ENCODE measurements around the gene FARP2.

The FARP2 gene

GRCh38 chr2:241532733-241533601 lies 176.9 kb downstream of the FARP2 start:
- no peak for DNase-seq (ENCODE audit: low spot score)

DNA sequence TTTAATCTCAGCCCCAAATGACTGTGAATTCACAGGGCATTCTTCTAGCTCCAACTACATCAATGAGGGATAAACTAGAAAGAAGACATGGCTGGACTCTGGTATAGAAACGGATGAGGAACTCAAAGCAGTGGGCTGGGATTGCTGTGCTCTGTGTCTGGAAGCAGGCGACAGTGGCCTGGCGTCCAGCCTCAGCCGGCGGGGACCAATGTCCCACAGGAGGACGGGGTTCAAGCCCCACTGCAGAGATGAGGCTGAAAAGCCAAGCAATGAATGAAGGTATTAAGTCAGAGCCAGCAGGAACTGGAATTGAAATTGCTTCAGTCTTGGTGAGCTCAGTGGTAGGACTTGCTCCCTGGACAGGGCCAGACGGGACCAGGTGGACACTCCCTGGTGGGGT lies 178.2 kb downstream of the FARP2 start:
- DNase-seq (ENCODE audit: low spot score): no peak

GRCh38 chr2:241534701-241535375 lies 178.8 kb downstream of the FARP2 start:
- DNase-seq (ENCODE audit: low spot score): no peak

- DNase-seq (ENCODE audit: low spot score): no peak
Measured at GRCh38 chr2:241535871-241536655, 180.0 kb downstream of the FARP2 start.

DNA sequence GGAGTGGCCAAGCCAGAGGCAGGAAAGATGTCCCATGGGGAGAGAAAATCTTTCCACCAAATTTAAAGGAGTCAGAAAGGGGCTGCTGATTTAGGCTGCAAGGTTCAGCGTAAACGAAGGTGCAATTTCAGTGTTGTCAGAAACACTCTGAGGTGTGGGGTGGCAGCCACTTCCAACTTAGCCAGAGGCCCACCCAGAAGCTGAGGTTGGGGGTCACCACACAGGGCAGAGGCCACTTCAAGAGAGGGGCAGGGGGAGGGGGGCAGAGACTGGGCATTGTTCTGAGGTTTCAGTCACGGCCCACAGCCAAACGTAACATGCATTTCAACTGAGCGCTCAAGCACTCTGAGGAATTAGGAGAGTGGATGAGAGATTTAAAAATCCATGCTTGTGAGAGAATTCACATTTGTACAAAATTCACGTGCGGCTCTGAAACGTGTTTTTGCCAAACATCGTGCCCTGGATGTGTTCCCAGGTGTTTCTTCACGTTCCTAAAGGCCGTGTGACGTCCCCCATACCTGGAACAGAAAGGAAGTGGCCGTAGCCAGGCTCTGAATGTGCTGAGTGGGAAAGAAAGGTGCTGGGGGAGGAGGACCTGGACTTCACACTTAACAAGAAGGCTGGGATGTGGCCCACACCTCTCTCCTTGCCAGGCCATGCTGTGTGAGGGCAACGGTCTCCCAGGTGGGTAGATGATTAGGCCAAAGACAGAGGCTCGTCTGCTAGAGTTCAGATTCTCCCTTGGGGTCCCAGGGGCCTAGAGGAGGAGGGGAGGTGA lies 182.9 kb downstream of the FARP2 start:
- no peak for DNase-seq (ENCODE audit: low spot score)

- no peak for DNase-seq (ENCODE audit: low spot score)
Measured at GRCh38 chr2:241539616-241540374, 183.7 kb downstream of the FARP2 start.

DNA sequence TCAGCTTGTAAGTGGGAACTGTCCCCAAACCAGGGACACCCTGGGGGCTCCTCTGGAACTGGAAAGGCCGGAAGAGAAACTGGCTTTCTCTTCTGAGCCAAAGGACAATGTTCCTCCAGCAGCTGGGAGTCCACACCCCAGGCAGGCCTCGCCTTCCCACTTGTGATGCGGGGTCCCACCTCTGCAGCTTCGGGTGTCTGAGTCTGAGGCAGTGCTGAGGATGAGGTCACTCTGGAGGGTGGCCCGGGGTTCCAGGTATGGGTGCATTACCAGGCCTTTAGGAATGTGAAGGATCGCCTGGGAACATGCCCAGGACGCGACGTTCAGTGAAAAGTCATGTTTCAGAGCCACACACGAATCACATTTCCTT lies 184.3 kb downstream of the FARP2 start:
- no peak for DNase-seq (ENCODE audit: low spot score)

GRCh38 chr2:241540771-241541561 lies 184.9 kb downstream of the FARP2 start:
- DNase-seq (ENCODE audit: low spot score): peak; percentile 82

- peak; percentile 53 for DNase-seq (ENCODE audit: low spot score)
Measured at GRCh38 chr2:241541564-241542277, 185.6 kb downstream of the FARP2 start.

DNA sequence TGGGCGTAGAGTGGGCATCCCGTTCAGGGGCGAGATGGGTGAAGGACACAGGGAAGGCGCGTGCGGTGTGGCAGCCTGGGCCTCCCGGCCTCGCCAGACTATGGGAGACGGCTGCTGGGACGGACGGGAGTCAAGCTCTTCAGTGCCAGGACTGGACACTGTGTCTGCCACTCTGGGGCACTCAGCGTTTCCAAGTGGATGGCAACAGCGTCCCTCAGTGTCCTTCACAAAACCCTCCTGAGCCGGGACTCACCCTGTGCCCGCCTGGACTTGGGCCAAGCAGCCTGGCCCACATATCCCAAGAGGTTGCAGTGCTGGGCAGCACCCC lies 186.2 kb downstream of the FARP2 start:
- DNase-seq (ENCODE audit: low spot score): peak; percentile 51
